Gastrocnemius medialis (tissue), 4 donors: Measurements from ENCODE around the gene LRMDA.

Experiments used
- POLR2A ChIP-seq, 2 donors: fragments of 450-650 bp; IDR thresholded peaks; one replicate each; pipeline ENCODE4 v1.6.1; 2017; ENCODE audit warnings: antibody characterized with exemption in 2 of 2, mild to moderate bottlenecking in 2 of 2, moderate library complexity in 2 of 2
- TF ChIP-seq, protein P1 (sequence below), 5 experiments: fragments of 450-650 bp in 3 of 5; fragments of 200-600 bp in 2 of 5; sonication (generic) in 2 of 5; IDR thresholded peaks in 4 of 5; conservative IDR thresholded peaks in 1 of 5; 1 replicate in 4 of 5; 2 replicates in 1 of 5; pipeline ENCODE4 v1.5.1; 2016 to 2019; ENCODE audit warnings: antibody characterized with exemption in 5 of 5, mild to moderate bottlenecking in 3 of 5, moderate library complexity in 3 of 5

GRCh38 chr10:76523246-76523645 lies 1091.8 kb downstream of the LRMDA start:
- TF ChIP-seq, protein P1, sequence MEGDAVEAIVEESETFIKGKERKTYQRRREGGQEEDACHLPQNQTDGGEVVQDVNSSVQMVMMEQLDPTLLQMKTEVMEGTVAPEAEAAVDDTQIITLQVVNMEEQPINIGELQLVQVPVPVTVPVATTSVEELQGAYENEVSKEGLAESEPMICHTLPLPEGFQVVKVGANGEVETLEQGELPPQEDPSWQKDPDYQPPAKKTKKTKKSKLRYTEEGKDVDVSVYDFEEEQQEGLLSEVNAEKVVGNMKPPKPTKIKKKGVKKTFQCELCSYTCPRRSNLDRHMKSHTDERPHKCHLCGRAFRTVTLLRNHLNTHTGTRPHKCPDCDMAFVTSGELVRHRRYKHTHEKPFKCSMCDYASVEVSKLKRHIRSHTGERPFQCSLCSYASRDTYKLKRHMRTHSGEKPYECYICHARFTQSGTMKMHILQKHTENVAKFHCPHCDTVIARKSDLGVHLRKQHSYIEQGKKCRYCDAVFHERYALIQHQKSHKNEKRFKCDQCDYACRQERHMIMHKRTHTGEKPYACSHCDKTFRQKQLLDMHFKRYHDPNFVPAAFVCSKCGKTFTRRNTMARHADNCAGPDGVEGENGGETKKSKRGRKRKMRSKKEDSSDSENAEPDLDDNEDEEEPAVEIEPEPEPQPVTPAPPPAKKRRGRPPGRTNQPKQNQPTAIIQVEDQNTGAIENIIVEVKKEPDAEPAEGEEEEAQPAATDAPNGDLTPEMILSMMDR (IDR thresholded peaks at IDR 0.05 in 4 of 5, conservative IDR thresholded peaks at IDR 0.05 in 1 of 5) = no peak
- no peak for TF ChIP-seq POLR2A (IDR thresholded peaks at IDR 0.05)
